Gastrocnemius medialis (tissue), 4 donors: ENCODE data around the gene SORL1.

Experiments
- CTCF ChIP-seq, 5 experiments: fragments of 450-650 bp in 3 of 5; fragments of 200-600 bp in 2 of 5; sonication (generic) in 2 of 5; IDR thresholded peaks in 4 of 5; conservative IDR thresholded peaks in 1 of 5; 1 replicate in 4 of 5; 2 replicates in 1 of 5; pipeline ENCODE4 v1.5.1; 2016 to 2019; ENCODE audit warnings: antibody characterized with exemption in 5 of 5, mild to moderate bottlenecking in 3 of 5, moderate library complexity in 3 of 5
- POLR2A ChIP-seq, 2 donors: fragments of 450-650 bp; IDR thresholded peaks; one replicate each; pipeline ENCODE4 v1.6.1; 2017; ENCODE audit warnings: antibody characterized with exemption in 2 of 2, mild to moderate bottlenecking in 2 of 2, moderate library complexity in 2 of 2

GRCh38 chr11:121417607-121418006, 34.5 kb upstream of the SORL1 start:
- TF ChIP-seq CTCF (IDR thresholded peaks at IDR 0.05 in 4 of 5, conservative IDR thresholded peaks at IDR 0.05 in 1 of 5) (no peak), POLR2A (IDR thresholded peaks at IDR 0.05) (no peak)
